ENCODE results near the gene MRPL53. TPM values are rescaled to one million over a fixed set of nuclear protein-coding genes. Genes with fewer than 3 reads are reported as not detected.

MRPL53 gene
- total RNA-seq, 1 experiment from 2014 or later = 65.4 TPM

GRCh38 chr2:74493546-74493945, 21.1 kb upstream of the MRPL53 start:
- ChIA-PET POLR2A (no interaction called here), CTCF (no interaction called here), RAD21 (ENCODE audit: low non-redundant PET in 1 of 2, low total read pairs in 2 of 2, uncharacterized antibody in 2 of 2, unreplicated experiment in 2 of 2) (no interaction called here)
- intact Hi-C loops (cut with micrococcal nuclease) = no loop called here
- Histone ChIP-seq H4K20me1 (ENCODE audit: insufficient read depth) (no peaks in the 10 kb centered on the region), H3K36me3 (ENCODE audit: control insufficient read depth in 1 of 2, insufficient read depth in 2 of 2, low read length in 2 of 2) (peaks cover 4 to 17% of the 10 kb centered on the region in 2 experiments; a peak in 2 of 4 replicates), H3K27me3 (ENCODE audit: insufficient read depth, low read length) (no peaks in the 10 kb centered on the region), H3K27ac (ENCODE audit: low read depth, low read length) (no peak overlapping the region), H3K9me3 (ENCODE audit: control insufficient read depth in 1 of 2, insufficient read depth in 1 of 2, low read depth in 1 of 2, low read length in 2 of 2) (no peaks in the 10 kb centered on the region), H3K4me2 (ENCODE audit: low read length) (no peak overlapping the region), H3K79me2 (ENCODE audit: insufficient read depth, low read length) (no peaks in the 10 kb centered on the region), H3K9me2 (ENCODE audit: insufficient read depth) (no peaks in the 10 kb centered on the region), H3K9ac (ENCODE audit: low read length) (no peak overlapping the region), H3K4me3 (replicated peaks in 1 of 2; ENCODE audit: low read depth in 1 of 2, low read length in 2 of 2) (no peak overlapping the region), H3K4me1 (ENCODE audit: control insufficient read depth in 1 of 2, insufficient read depth in 2 of 2, low read length in 2 of 2) (peaks cover 0 to under 1% of the 10 kb centered on the region in 2 experiments; a peak in 1 of 4 replicates), H2AFZ (ENCODE audit: low read depth, low read length, poor library complexity, severe bottlenecking) (no peak overlapping the region)
- no TSS peak for BruUV-seq (replicated peaks)
- ATAC-seq (no peak), DNase-seq (ENCODE audit: low read depth, low spot score) (no peak)
- TF ChIP-seq POLR2AphosphoS5 (IDR thresholded peaks at IDR 0.05; ENCODE audit: low read depth, low read length) (no peak), EZH2phosphoT487 (IDR thresholded peaks at IDR 0.05; ENCODE audit: borderline replicate concordance) (no peak), ZFX (IDR thresholded peaks at IDR 0.05) (no peak), CEBPB (IDR thresholded peaks at IDR 0.05; ENCODE audit: low read depth) (no peak), EGR1 (IDR thresholded peaks at IDR 0.05; ENCODE audit: low read depth) (no peak)

- ChIA-PET POLR2A (no interaction called here), RAD21 (ENCODE audit: low non-redundant PET in 1 of 2, low total read pairs in 2 of 2, uncharacterized antibody in 2 of 2, unreplicated experiment in 2 of 2) (no interaction called here), CTCF (no interaction called here)
- Histone ChIP-seq H3K79me2 (ENCODE audit: insufficient read depth, low read length) (no peaks in the 10 kb centered on the region; the same call in 1 of the 2 replicates), H3K4me3 (replicated peaks in 1 of 2; ENCODE audit: low read depth in 1 of 2, low read length in 2 of 2) (no peak overlapping the region), H3K9me3 (ENCODE audit: control insufficient read depth in 1 of 2, insufficient read depth in 1 of 2, low read depth in 1 of 2, low read length in 2 of 2) (no peaks in the 10 kb centered on the region), H3K36me3 (ENCODE audit: control insufficient read depth in 1 of 2, insufficient read depth in 2 of 2, low read length in 2 of 2) (peaks cover 4 to 17% of the 10 kb centered on the region in 2 experiments; a peak in 2 of 4 replicates), H3K4me1 (ENCODE audit: control insufficient read depth in 1 of 2, insufficient read depth in 2 of 2, low read length in 2 of 2) (peaks cover 0 to 8% of the 10 kb centered on the region in 2 experiments; a peak in 1 of 4 replicates), H2AFZ (ENCODE audit: low read depth, low read length, poor library complexity, severe bottlenecking) (no peak overlapping the region), H3K27me3 (ENCODE audit: insufficient read depth, low read length) (no peaks in the 10 kb centered on the region), H3K9me2 (ENCODE audit: insufficient read depth) (no peaks in the 10 kb centered on the region), H3K9ac (ENCODE audit: low read length) (no peak overlapping the region), H4K20me1 (ENCODE audit: insufficient read depth) (no peaks in the 10 kb centered on the region), H3K4me2 (ENCODE audit: low read length) (no peak overlapping the region), H3K27ac (ENCODE audit: low read depth, low read length) (no peak overlapping the region)
- DNase-seq (ENCODE audit: low read depth, low spot score) (no peak), ATAC-seq (no peak)
- intact Hi-C loops (cut with micrococcal nuclease) = no loop called here
- no TSS peak for BruUV-seq (replicated peaks)
- no peak for TF ChIP-seq ELF1 (IDR thresholded peaks at IDR 0.05; ENCODE audit: borderline replicate concordance, low read depth)
- no peak for TF ChIP-seq ZNF274 (IDR thresholded peaks at IDR 0.05; ENCODE audit: low read depth, low read length)
- TF ChIP-seq EZH2phosphoT487 (IDR thresholded peaks at IDR 0.05; ENCODE audit: borderline replicate concordance) = no peak
- no peak for TF ChIP-seq ATF3 (IDR thresholded peaks at IDR 0.05)
- no peak for TF ChIP-seq SP1 (IDR thresholded peaks at IDR 0.05; ENCODE audit: low read depth)
- TF ChIP-seq CTCF (IDR thresholded peaks at IDR 0.05 in 2 of 3, conservative IDR thresholded peaks at IDR 0.05 in 1 of 3; ENCODE audit: borderline replicate concordance in 1 of 3, insufficient read depth in 1 of 3, low read depth in 2 of 3, low read length in 2 of 3) = no peak
- no peak for TF ChIP-seq YY1 (IDR thresholded peaks at IDR 0.05; ENCODE audit: extremely low read depth, insufficient replicate concordance, low read depth, low read length)
- TF ChIP-seq CEBPB (IDR thresholded peaks at IDR 0.05; ENCODE audit: low read depth) = no peak
- no peak for TF ChIP-seq SRF (IDR thresholded peaks at IDR 0.05; ENCODE audit: low read depth)
- TF ChIP-seq SIN3A (IDR thresholded peaks at IDR 0.05; ENCODE audit: low read depth) = no peak
- no peak for TF ChIP-seq TCF7L2 (IDR thresholded peaks at IDR 0.05; ENCODE audit: borderline replicate concordance, extremely low read depth, insufficient read depth, insufficient read length)
- no peak for TF ChIP-seq ZBTB33 (IDR thresholded peaks at IDR 0.05; ENCODE audit: extremely low read depth, insufficient replicate concordance, low read length)
These were observed 19.4 kb upstream of the MRPL53 start for GRCh38 chr2:74491648-74492544.
